ENCODE results near the gene RWDD1. TPM values are rescaled to one million over a fixed set of nuclear protein-coding genes. Genes with fewer than 3 reads are reported as not detected.

RWDD1 gene
- polyA plus RNA-seq, 1 of the 3 experiments (the other 2 are of a cell fraction), result 17.7 TPM

GRCh38 chr6:116547358-116547757 is 23.9 kb upstream of the RWDD1 start:
- H3F3A ChIP-seq (replicated peaks; ENCODE audit: insufficient read depth), result no peaks in the 10 kb centered on the region
- H4K20me1 ChIP-seq (ENCODE audit: insufficient read depth), result no peaks in the 10 kb centered on the region
- H3K27ac ChIP-seq (ENCODE audit: low read depth in 2 of 2, low read length in 1 of 2), result no peak overlapping the region
- no peak overlapping the region for H3K4me2 ChIP-seq
- no peaks in the 10 kb centered on the region for H3K9me2 ChIP-seq
- DNase-seq, result no peak
- ChIA-PET CTCF (interaction anchor here (0.7 to 2.2 kb wide), 5 partner anchors 9 to 25 kb away, joined by 3 to 9 read pairs (median 3); no protein-coding TSS in a partner anchor), POLR2A (no interaction called here)
- H3K9ac ChIP-seq, result no peak overlapping the region
- no peaks in the 10 kb centered on the region for H3K9me3 ChIP-seq
- no peaks in the 10 kb centered on the region for H3K27me3 ChIP-seq (ENCODE audit: insufficient read depth)
- H3K4me3 ChIP-seq (ENCODE audit: low read depth in 2 of 2, low read length in 1 of 2), result no peak overlapping the region
- no peaks in the 10 kb centered on the region; a peak in 1 of 4 replicates for H3K4me1 ChIP-seq (ENCODE audit: control insufficient read depth in 1 of 2, insufficient read depth in 2 of 2, low read depth in 1 of 2, low read length in 1 of 2)
- no peaks in the 10 kb centered on the region for H3K79me2 ChIP-seq (ENCODE audit: insufficient read depth)
- WGBS (ENCODE audit: low lambda C conversion rate), result 90% methylated on average over 6 of the region's 6 CpGs
- no peak for TF ChIP-seq SMC3 (IDR thresholded peaks at IDR 0.05; ENCODE audit: low read depth, low read length)
- TF ChIP-seq FOXM1 (IDR thresholded peaks at IDR 0.05; ENCODE audit: low read depth), result no peak
- no peak for TF ChIP-seq USF1 (IDR thresholded peaks at IDR 0.05; ENCODE audit: borderline replicate concordance, low read depth)
- TF ChIP-seq, protein P1, sequence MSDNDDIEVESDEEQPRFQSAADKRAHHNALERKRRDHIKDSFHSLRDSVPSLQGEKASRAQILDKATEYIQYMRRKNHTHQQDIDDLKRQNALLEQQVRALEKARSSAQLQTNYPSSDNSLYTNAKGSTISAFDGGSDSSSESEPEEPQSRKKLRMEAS (IDR thresholded peaks at IDR 0.05; ENCODE audit: low read depth), result no peak
- TF ChIP-seq GABPA (IDR thresholded peaks at IDR 0.05; ENCODE audit: low read depth), result no peak
- no peak for TF ChIP-seq RFX5 (IDR thresholded peaks at IDR 0.05; ENCODE audit: low read length)
- no peak for TF ChIP-seq RCOR1 (IDR thresholded peaks at IDR 0.05; ENCODE audit: low read length)
- TF ChIP-seq GATA2 (CRISPR knock-in tag; IDR thresholded peaks at IDR 0.05), result no peak
- TF ChIP-seq MEF2A (IDR thresholded peaks at IDR 0.05; ENCODE audit: borderline replicate concordance, low read depth), result no peak
- TF ChIP-seq FOXJ3 (CRISPR knock-in tag; IDR thresholded peaks at IDR 0.05), result no peak
- no peak for TF ChIP-seq SIN3A (IDR thresholded peaks at IDR 0.05; ENCODE audit: borderline replicate concordance, low read depth, low read length)
- no peak for TF ChIP-seq FOSL2 (IDR thresholded peaks at IDR 0.05; ENCODE audit: borderline replicate concordance, low read depth)
- TF ChIP-seq MXI1 (IDR thresholded peaks at IDR 0.05; ENCODE audit: low read depth, low read length), result no peak
- no peak for TF ChIP-seq JUND (IDR thresholded peaks at IDR 0.05)
- TF ChIP-seq ELF1 (IDR thresholded peaks at IDR 0.05), result no peak
- TF ChIP-seq RAD21 (IDR thresholded peaks at IDR 0.05; ENCODE audit: low read length), result no peak
- H2AFZ ChIP-seq (ENCODE audit: low read depth), result no peak overlapping the region
- no peaks in the 10 kb centered on the region for H3K36me3 ChIP-seq (replicated peaks in 1 of 2; ENCODE audit: control insufficient read depth in 1 of 2, insufficient read depth in 2 of 2, low read length in 1 of 2)

GRCh38 chr6:116550796-116551195 is 20.5 kb upstream of the RWDD1 start:
- Histone ChIP-seq H3K36me3 (replicated peaks in 1 of 2; ENCODE audit: control insufficient read depth in 1 of 2, insufficient read depth in 2 of 2, low read length in 1 of 2) (no peaks in the 10 kb centered on the region), H2AFZ (ENCODE audit: low read depth) (no peak overlapping the region), H3K27me3 (ENCODE audit: insufficient read depth) (no peaks in the 10 kb centered on the region), H3K9me3 (no peaks in the 10 kb centered on the region), H3K4me2 (no peak overlapping the region), H3K79me2 (ENCODE audit: insufficient read depth) (no peaks in the 10 kb centered on the region), H4K20me1 (ENCODE audit: insufficient read depth) (no peaks in the 10 kb centered on the region), H3K27ac (ENCODE audit: low read depth in 2 of 2, low read length in 1 of 2) (no peak overlapping the region), H3K4me3 (ENCODE audit: low read depth in 2 of 2, low read length in 1 of 2) (no peak overlapping the region), H3K4me1 (ENCODE audit: control insufficient read depth in 1 of 2, insufficient read depth in 2 of 2, low read depth in 1 of 2, low read length in 1 of 2) (no peaks in the 10 kb centered on the region; a peak in 1 of 4 replicates), H3K9ac (no peak overlapping the region), H3K9me2 (no peaks in the 10 kb centered on the region), H3F3A (replicated peaks; ENCODE audit: insufficient read depth) (peaks cover 9% of the 10 kb centered on the region)
- CTCF ChIA-PET, result interaction anchor here (1.1 to 3.5 kb wide), 3 partner anchors 9 to 263 kb away, joined by 3 to 18 read pairs (median 5); no protein-coding TSS in a partner anchor
- POLR2A ChIA-PET, result no interaction called here
- WGBS (ENCODE audit: low lambda C conversion rate), result 96% methylated on average over 4 of the region's 4 CpGs
- TF ChIP-seq RCOR1 (IDR thresholded peaks at IDR 0.05; ENCODE audit: low read length) (no peak), CHD2 (IDR thresholded peaks at IDR 0.05; ENCODE audit: low read length, partially characterized antibody) (no peak), TEAD4 (IDR thresholded peaks at IDR 0.05; ENCODE audit: borderline replicate concordance, insufficient read depth) (no peak), FOXJ3 (CRISPR knock-in tag; IDR thresholded peaks at IDR 0.05) (no peak), NRF1 (IDR thresholded peaks at IDR 0.05; ENCODE audit: low read depth, low read length) (no peak), YY1 (IDR thresholded peaks at IDR 0.05; ENCODE audit: low read depth) (no peak), EP300 (IDR thresholded peaks at IDR 0.05; ENCODE audit: borderline replicate concordance in 1 of 2, low read depth in 1 of 2, low read length in 1 of 2) (no peak), MXI1 (IDR thresholded peaks at IDR 0.05; ENCODE audit: low read depth, low read length) (no peak), FOXM1 (IDR thresholded peaks at IDR 0.05; ENCODE audit: low read depth) (no peak), FOSL2 (IDR thresholded peaks at IDR 0.05; ENCODE audit: borderline replicate concordance, low read depth) (no peak)
- TF ChIP-seq, protein P2, sequence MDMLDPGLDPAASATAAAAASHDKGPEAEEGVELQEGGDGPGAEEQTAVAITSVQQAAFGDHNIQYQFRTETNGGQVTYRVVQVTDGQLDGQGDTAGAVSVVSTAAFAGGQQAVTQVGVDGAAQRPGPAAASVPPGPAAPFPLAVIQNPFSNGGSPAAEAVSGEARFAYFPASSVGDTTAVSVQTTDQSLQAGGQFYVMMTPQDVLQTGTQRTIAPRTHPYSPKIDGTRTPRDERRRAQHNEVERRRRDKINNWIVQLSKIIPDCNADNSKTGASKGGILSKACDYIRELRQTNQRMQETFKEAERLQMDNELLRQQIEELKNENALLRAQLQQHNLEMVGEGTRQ (IDR thresholded peaks at IDR 0.05; ENCODE audit: borderline replicate concordance, low read depth, low read length), result no peak
- TF ChIP-seq, protein P1 (IDR thresholded peaks at IDR 0.05; ENCODE audit: low read depth), result no peak
- no peak for DNase-seq
